Gastrocnemius medialis (tissue), 4 donors: ENCODE results near the gene SIL1. TPM values are rescaled to one million over a fixed set of nuclear protein-coding genes. Genes with fewer than 3 reads are reported as not detected.

ENCODE experiments used
- ATAC-seq, 2 donors: fragments of 150-250 bp; one replicate each; pipeline ENCODE4 v1.9.1; 2016
- DNase-seq, 2 donors: peaks; one replicate each; pipeline ENCODE4 v3.0.0-alpha.2; 2019
- H3K27ac ChIP-seq, 4 donors: fragments of 200-600 bp; sonication (generic); 1 replicate in 1 of 4; 2 replicates in 3 of 4; pipeline ENCODE4 v1.5.1; 2016 to 2018; ENCODE audit warnings: mild to moderate bottlenecking in 2 of 4, moderate library complexity in 1 of 4
- H3K27me3 ChIP-seq, 3 donors: fragments of 200-600 bp; sonication (generic) in 2 of 3; 1 replicate in 1 of 3; 2 replicates in 2 of 3; pipeline versions ENCODE4 v1.5.1 to v1.6.0; 2016 to 2019; ENCODE audit warnings: mild to moderate bottlenecking in 1 of 3, moderate library complexity in 1 of 3
- H3K36me3 ChIP-seq, 2 donors: fragments of 200-600 bp; sonication (generic) in 1 of 2; one replicate each; pipeline ENCODE4 v1.5.1; 2017 to 2018
- H3K4me1 ChIP-seq, 2 donors: fragments of 200-600 bp; sonication (generic) in 1 of 2; one replicate each; pipeline ENCODE4 v1.5.1; 2016 to 2017; ENCODE audit warnings: mild to moderate bottlenecking in 2 of 2
- H3K4me3 ChIP-seq, 4 donors: fragments of 200-600 bp; sonication (generic) in 3 of 4; 1 replicate in 1 of 4; 2 replicates in 3 of 4; pipeline ENCODE4 v1.5.1; 2016 to 2019; ENCODE audit warnings: mild to moderate bottlenecking in 2 of 4
- H3K9me3 ChIP-seq, 3 donors: fragments of 200-600 bp; sonication (generic) in 2 of 3; 1 replicate in 1 of 3; 2 replicates in 2 of 3; pipeline ENCODE4 v1.5.1; 2016 to 2019
- CTCF ChIP-seq, 5 experiments: fragments of 450-650 bp in 3 of 5; fragments of 200-600 bp in 2 of 5; sonication (generic) in 2 of 5; IDR thresholded peaks in 4 of 5; conservative IDR thresholded peaks in 1 of 5; 1 replicate in 4 of 5; 2 replicates in 1 of 5; pipeline ENCODE4 v1.5.1; 2016 to 2019; ENCODE audit warnings: antibody characterized with exemption in 5 of 5, mild to moderate bottlenecking in 3 of 5, moderate library complexity in 3 of 5
- POLR2A ChIP-seq, 2 donors: fragments of 450-650 bp; IDR thresholded peaks; one replicate each; pipeline ENCODE4 v1.6.1; 2017; ENCODE audit warnings: antibody characterized with exemption in 2 of 2, mild to moderate bottlenecking in 2 of 2, moderate library complexity in 2 of 2
- in situ Hi-C, 4 donors: fragments of 200-750 bp; cut with MboI; loops; one replicate each; pipeline versions ENCODE4 v1.15.0 to v1.8.0; 2017; ENCODE audit warnings: low sequenced_read_pairs in 4 of 4
- intact Hi-C: fragments of 100-400 bp; cut with DNase I; formaldehyde crosslinking; loops from one replicate; pipeline ENCODE4 v1.15.1; 2023; ENCODE audit warnings: low total_unique reads
- total RNA-seq, 4 donors: library from RNA; depleted of rRNA; stranded (reverse); fragments of >200 nt; gene quantifications; one replicate each; pipeline versions ENCODE4 v1.1.0 to v1.2.3, GENCODE V29; 2016

Gene SIL1
- total RNA-seq, 4 donors from 2014 or later = 36.6 to 52.6 (median 48.2) TPM

GRCh38 chr5:139063664-139064054 is 134.5 kb downstream of the SIL1 start:
- Histone ChIP-seq H3K4me3 (no peak overlapping the region), H3K36me3 (no peaks in the 10 kb centered on the region), H3K27ac (no peak overlapping the region), H3K9me3 (no peaks in the 10 kb centered on the region), H3K4me1 (peaks cover 47 to 56% of the 10 kb centered on the region in 2 donors), H3K27me3 (no peaks in the 10 kb centered on the region)
- ATAC-seq (no peak), DNase-seq (no peak)
- in situ Hi-C loops (no loop called here), intact Hi-C loops (no loop called here)
- TF ChIP-seq CTCF (IDR thresholded peaks at IDR 0.05 in 4 of 5, conservative IDR thresholded peaks at IDR 0.05 in 1 of 5) = no peak
- TF ChIP-seq POLR2A (IDR thresholded peaks at IDR 0.05) = no peak

- no peak for DNase-seq
- no peak for ATAC-seq
- no peaks in the 10 kb centered on the region for H3K9me3 ChIP-seq
- H3K27ac ChIP-seq = no peak overlapping the region
- in situ Hi-C loops = no loop called here
- H3K27me3 ChIP-seq = no peaks in the 10 kb centered on the region
- peaks cover 47 to 56% of the 10 kb centered on the region in 2 donors for H3K4me1 ChIP-seq
- intact Hi-C loops = no loop called here
- H3K4me3 ChIP-seq = no peak overlapping the region
- no peak for TF ChIP-seq POLR2A (IDR thresholded peaks at IDR 0.05)
- TF ChIP-seq CTCF (IDR thresholded peaks at IDR 0.05 in 4 of 5, conservative IDR thresholded peaks at IDR 0.05 in 1 of 5) = no peak
- H3K36me3 ChIP-seq = no peaks in the 10 kb centered on the region
Measured at GRCh38 chr5:139062910-139063663, 135.1 kb downstream of the SIL1 start.

GRCh38 chr5:139061856-139062255 is 136.3 kb downstream of the SIL1 start:
- in situ Hi-C loops (no loop called here), intact Hi-C loops (no loop called here)
- no peaks in the 10 kb centered on the region for H3K36me3 ChIP-seq
- ATAC-seq = no peak
- H3K4me3 ChIP-seq = no peak overlapping the region
- DNase-seq = no peak
- no peaks in the 10 kb centered on the region for H3K27me3 ChIP-seq
- no peaks in the 10 kb centered on the region for H3K9me3 ChIP-seq
- H3K4me1 ChIP-seq = peaks cover 47 to 56% of the 10 kb centered on the region in 2 donors
- TF ChIP-seq CTCF (IDR thresholded peaks at IDR 0.05 in 4 of 5, conservative IDR thresholded peaks at IDR 0.05 in 1 of 5) = no peak
- TF ChIP-seq POLR2A (IDR thresholded peaks at IDR 0.05) = no peak
- peak overlapping the region in 1 of 4 donors; percentile 9 for H3K27ac ChIP-seq

GRCh38 chr5:139061274-139061673 is 136.9 kb downstream of the SIL1 start:
- intact Hi-C loops (no loop called here), in situ Hi-C loops (no loop called here)

More at GRCh38 chr5:139061274-139061673, 136.9 kb downstream of the SIL1 start:
- peak overlapping the region in 2 of 4 donors; percentile 7 to 9 for H3K27ac ChIP-seq
- no peak overlapping the region for H3K4me3 ChIP-seq
- no peaks in the 10 kb centered on the region for H3K36me3 ChIP-seq
- peaks cover 47 to 54% of the 10 kb centered on the region in 2 donors for H3K4me1 ChIP-seq
- ATAC-seq = peak; percentile 13 to 23
- TF ChIP-seq CTCF (IDR thresholded peaks at IDR 0.05 in 4 of 5, conservative IDR thresholded peaks at IDR 0.05 in 1 of 5) (no peak), POLR2A (IDR thresholded peaks at IDR 0.05) (no peak)
- no peaks in the 10 kb centered on the region for H3K27me3 ChIP-seq
- peak; percentile 13 to 46 for DNase-seq
- H3K9me3 ChIP-seq = no peaks in the 10 kb centered on the region
